ENCODE results near the gene EZH2. TPM values are rescaled to one million over a fixed set of nuclear protein-coding genes. Genes with fewer than 3 reads are reported as not detected.

The EZH2 gene
- polyA plus RNA-seq, 1 of the 3 experiments (the other 2 are of a cell fraction), result 30.6 TPM

DNA sequence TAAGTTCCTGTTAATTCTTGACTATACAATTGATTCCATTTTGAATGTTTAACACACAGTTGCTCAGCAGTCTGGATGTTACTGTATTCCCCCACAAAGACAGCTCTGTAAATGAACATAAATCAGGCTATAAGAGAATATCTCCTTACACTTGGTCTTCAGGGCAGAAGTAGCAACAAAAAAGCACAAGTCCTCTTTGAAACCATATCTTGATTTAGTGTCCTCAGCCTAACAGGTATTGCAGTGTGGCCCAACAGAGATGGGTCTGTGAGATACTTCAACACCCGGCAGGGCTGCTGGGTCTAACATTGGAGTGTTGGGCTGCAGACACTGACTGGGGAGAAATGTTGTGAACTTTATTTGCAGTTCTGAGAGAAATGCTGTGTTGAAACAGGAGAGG lies 109.6 kb downstream of the EZH2 start:
- Histone ChIP-seq H3K36me3 (replicated peaks in 1 of 2; ENCODE audit: control insufficient read depth in 1 of 2, insufficient read depth in 2 of 2, low read length in 1 of 2) (peaks cover 54 to 67% of the 10 kb centered on the region in 2 experiments), H3K4me2 (no peak overlapping the region), H3K4me1 (ENCODE audit: control insufficient read depth in 1 of 2, insufficient read depth in 2 of 2, low read depth in 1 of 2, low read length in 1 of 2) (peaks cover 5 to 34% of the 10 kb centered on the region in 2 experiments; a peak in 3 of 4 replicates), H4K20me1 (ENCODE audit: insufficient read depth) (peaks cover 7% of the 10 kb centered on the region; the same call in 1 of the 2 replicates), H3F3A (replicated peaks; ENCODE audit: insufficient read depth) (peaks cover 44% of the 10 kb centered on the region), H3K9me2 (no peaks in the 10 kb centered on the region), H3K4me3 (ENCODE audit: low read depth in 2 of 2, low read length in 1 of 2) (no peak overlapping the region), H3K9ac (no peak overlapping the region), H3K27me3 (ENCODE audit: insufficient read depth) (no peaks in the 10 kb centered on the region), H3K9me3 (no peaks in the 10 kb centered on the region), H2AFZ (ENCODE audit: low read depth) (no peak overlapping the region), H3K27ac (ENCODE audit: low read depth in 2 of 2, low read length in 1 of 2) (no peak overlapping the region), H3K79me2 (ENCODE audit: insufficient read depth) (peaks cover 37% of the 10 kb centered on the region)
- ChIA-PET POLR2A (interaction anchor here (0.6 to 1.6 kb wide), 2 partner anchors 22 to 164 kb away, joined by 4 read pairs; no protein-coding TSS in a partner anchor), CTCF (interaction anchor here (0.7 to 1.5 kb wide), 3 partner anchors 11 to 42 kb away, joined by 3 to 4 read pairs (median 3); no protein-coding TSS in a partner anchor)
- DNase-seq, result no peak
- TF ChIP-seq RAD21 (IDR thresholded peaks at IDR 0.05; ENCODE audit: low read length), result no peak
- TF ChIP-seq RCOR1 (IDR thresholded peaks at IDR 0.05; ENCODE audit: low read length), result no peak
- no peak for TF ChIP-seq CHD2 (IDR thresholded peaks at IDR 0.05; ENCODE audit: low read length, partially characterized antibody)
- TF ChIP-seq NRF1 (IDR thresholded peaks at IDR 0.05; ENCODE audit: low read depth, low read length), result no peak
- TF ChIP-seq MXI1 (IDR thresholded peaks at IDR 0.05; ENCODE audit: low read depth, low read length), result no peak
- no peak for TF ChIP-seq EZH2phosphoT487 (IDR thresholded peaks at IDR 0.05; ENCODE audit: borderline replicate concordance, low read depth)
- no peak for TF ChIP-seq TEAD4 (IDR thresholded peaks at IDR 0.05; ENCODE audit: borderline replicate concordance, insufficient read depth)
- TF ChIP-seq, protein P1, sequence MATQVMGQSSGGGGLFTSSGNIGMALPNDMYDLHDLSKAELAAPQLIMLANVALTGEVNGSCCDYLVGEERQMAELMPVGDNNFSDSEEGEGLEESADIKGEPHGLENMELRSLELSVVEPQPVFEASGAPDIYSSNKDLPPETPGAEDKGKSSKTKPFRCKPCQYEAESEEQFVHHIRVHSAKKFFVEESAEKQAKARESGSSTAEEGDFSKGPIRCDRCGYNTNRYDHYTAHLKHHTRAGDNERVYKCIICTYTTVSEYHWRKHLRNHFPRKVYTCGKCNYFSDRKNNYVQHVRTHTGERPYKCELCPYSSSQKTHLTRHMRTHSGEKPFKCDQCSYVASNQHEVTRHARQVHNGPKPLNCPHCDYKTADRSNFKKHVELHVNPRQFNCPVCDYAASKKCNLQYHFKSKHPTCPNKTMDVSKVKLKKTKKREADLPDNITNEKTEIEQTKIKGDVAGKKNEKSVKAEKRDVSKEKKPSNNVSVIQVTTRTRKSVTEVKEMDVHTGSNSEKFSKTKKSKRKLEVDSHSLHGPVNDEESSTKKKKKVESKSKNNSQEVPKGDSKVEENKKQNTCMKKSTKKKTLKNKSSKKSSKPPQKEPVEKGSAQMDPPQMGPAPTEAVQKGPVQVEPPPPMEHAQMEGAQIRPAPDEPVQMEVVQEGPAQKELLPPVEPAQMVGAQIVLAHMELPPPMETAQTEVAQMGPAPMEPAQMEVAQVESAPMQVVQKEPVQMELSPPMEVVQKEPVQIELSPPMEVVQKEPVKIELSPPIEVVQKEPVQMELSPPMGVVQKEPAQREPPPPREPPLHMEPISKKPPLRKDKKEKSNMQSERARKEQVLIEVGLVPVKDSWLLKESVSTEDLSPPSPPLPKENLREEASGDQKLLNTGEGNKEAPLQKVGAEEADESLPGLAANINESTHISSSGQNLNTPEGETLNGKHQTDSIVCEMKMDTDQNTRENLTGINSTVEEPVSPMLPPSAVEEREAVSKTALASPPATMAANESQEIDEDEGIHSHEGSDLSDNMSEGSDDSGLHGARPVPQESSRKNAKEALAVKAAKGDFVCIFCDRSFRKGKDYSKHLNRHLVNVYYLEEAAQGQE (IDR thresholded peaks at IDR 0.05; ENCODE audit: low read depth, low read length), result no peak
- TF ChIP-seq RXRA (IDR thresholded peaks at IDR 0.05; ENCODE audit: borderline replicate concordance, low read depth), result no peak
- WGBS (ENCODE audit: low lambda C conversion rate), result 100% methylated on average over 1 of the region's 1 CpG

DNA sequence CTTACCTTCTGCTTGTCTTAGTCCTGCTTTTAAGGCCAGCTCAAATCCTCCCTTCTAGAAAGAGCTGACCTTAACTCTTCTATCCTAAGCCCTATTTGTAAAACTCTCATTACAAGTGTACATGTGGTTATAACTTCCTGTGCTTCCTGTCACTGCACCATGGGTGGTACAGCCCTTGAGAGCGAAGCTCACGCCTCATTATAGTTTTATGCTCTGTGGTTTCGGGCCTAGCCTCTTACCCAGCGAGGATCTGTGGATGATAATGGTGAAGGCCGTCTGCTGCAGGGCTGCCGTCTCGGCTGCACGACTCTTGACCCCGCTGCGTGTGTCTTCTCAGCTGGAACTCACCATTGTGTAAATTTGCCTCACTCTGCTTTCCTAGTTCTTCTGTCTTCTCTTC lies 110.8 kb downstream of the EZH2 start:
- Histone ChIP-seq H3K4me3 (ENCODE audit: low read depth in 2 of 2, low read length in 1 of 2) (no peak overlapping the region), H2AFZ (ENCODE audit: low read depth) (no peak overlapping the region), H3K79me2 (ENCODE audit: insufficient read depth) (peaks cover 37% of the 10 kb centered on the region), H3K27ac (ENCODE audit: low read depth in 2 of 2, low read length in 1 of 2) (peak overlapping the region; percentile 58 to 84; a peak in 3 of 4 replicates), H3K4me2 (peak overlapping the region; percentile 55), H3K4me1 (ENCODE audit: control insufficient read depth in 1 of 2, insufficient read depth in 2 of 2, low read depth in 1 of 2, low read length in 1 of 2) (peaks cover 5 to 34% of the 10 kb centered on the region in 2 experiments; a peak in 3 of 4 replicates), H3K9ac (peak overlapping the region; percentile 10; the same call in 1 of the 2 replicates), H3K9me3 (no peaks in the 10 kb centered on the region), H3K36me3 (replicated peaks in 1 of 2; ENCODE audit: control insufficient read depth in 1 of 2, insufficient read depth in 2 of 2, low read length in 1 of 2) (peaks cover 58 to 66% of the 10 kb centered on the region in 2 experiments), H3K27me3 (ENCODE audit: insufficient read depth) (no peaks in the 10 kb centered on the region), H4K20me1 (ENCODE audit: insufficient read depth) (peaks cover 7% of the 10 kb centered on the region; the same call in 1 of the 2 replicates), H3F3A (replicated peaks; ENCODE audit: insufficient read depth) (peaks cover 44% of the 10 kb centered on the region), H3K9me2 (no peaks in the 10 kb centered on the region)
- ChIA-PET POLR2A (no interaction called here), CTCF (interaction anchor here (1.0 to 1.5 kb wide), 2 partner anchors 9 to 43 kb away, joined by 3 to 4 read pairs; no protein-coding TSS in a partner anchor)
- WGBS (ENCODE audit: low lambda C conversion rate), result 93% methylated on average over 10 of the region's 10 CpGs
- no peak for DNase-seq
- no peak for TF ChIP-seq CHD2 (IDR thresholded peaks at IDR 0.05; ENCODE audit: low read length, partially characterized antibody)
- no peak for TF ChIP-seq GATA2 (CRISPR knock-in tag; IDR thresholded peaks at IDR 0.05)
- TF ChIP-seq JUND (IDR thresholded peaks at IDR 0.05), result no peak
- no peak for TF ChIP-seq TCF12 (IDR thresholded peaks at IDR 0.05)
- no peak for TF ChIP-seq NRF1 (IDR thresholded peaks at IDR 0.05; ENCODE audit: low read depth, low read length)
- TF ChIP-seq TAF1 (IDR thresholded peaks at IDR 0.05; ENCODE audit: borderline replicate concordance, low read depth, low read length), result no peak
- no peak for TF ChIP-seq TEAD4 (IDR thresholded peaks at IDR 0.05; ENCODE audit: borderline replicate concordance, insufficient read depth)
- TF ChIP-seq RFX5 (IDR thresholded peaks at IDR 0.05; ENCODE audit: low read length), result no peak
- TF ChIP-seq, protein P1 (IDR thresholded peaks at IDR 0.05; ENCODE audit: low read depth, low read length), result no peak
- no peak for TF ChIP-seq GABPA (IDR thresholded peaks at IDR 0.05; ENCODE audit: low read depth)
- no peak for TF ChIP-seq RAD21 (IDR thresholded peaks at IDR 0.05; ENCODE audit: low read length)
- no peak for TF ChIP-seq ELF1 (IDR thresholded peaks at IDR 0.05)
- no peak for TF ChIP-seq NFIC (IDR thresholded peaks at IDR 0.05; ENCODE audit: borderline replicate concordance)

Data from SK-N-SH (cell line).